A549 treated with CpdA at 1 μM for 4 hours (cell line): ENCODE data around the gene UGGT2. TPM values are rescaled to one million over a fixed set of nuclear protein-coding genes. Genes with fewer than 3 reads are reported as not detected.

Experiments
- total RNA-seq: library from RNA; stranded (reverse); fragments of 200-300 nt; extraction: Qiagen RNA extraction; gene quantifications from 5 replicates; pipeline ENCODE4 v1.2.3, GENCODE V29; 2022; ENCODE audit warnings: low read depth

Gene UGGT2
- 9.1 to 9.9 TPM (median 9.6 TPM) in 5 replicates for total RNA-seq

GRCh38 chr13:96053003-96053703 lies at the start of gene UGGT2:
UGGT2 (minus strand) TSS chr13:96053401; CDS start chr13:96053312, 89 bp downstream.

GRCh38 chr13:96089749-96090239 lies 36.6 kb upstream of the UGGT2 start, which contains the start of gene HS6ST3:
HS6ST3 (plus strand) TSS chr13:96090107.

Other genes starting within 250 kb of the UGGT2 start
- not detected in 5 replicates for gene HS6ST3, start 36.7 kb upstream of the UGGT2 start, total RNA-seq